ENCODE results near the gene STX7. TPM values are rescaled to one million over a fixed set of nuclear protein-coding genes. Genes with fewer than 3 reads are reported as not detected.

Gene STX7
- total RNA-seq, 1 experiment from 2014 or later = 25.6 TPM

GRCh38 chr6:132414322-132414721 lies 98.6 kb downstream of the STX7 start:
- no peak overlapping the region for H3K27ac Mint-ChIP-seq
- H3K4me3 Mint-ChIP-seq = no peak overlapping the region
- POLR2A ChIA-PET = no interaction called here
- H3K4me1 Mint-ChIP-seq = no peaks in the 10 kb centered on the region
- no peak for TF ChIP-seq USF2 (CRISPR knock-in tag; IDR thresholded peaks at IDR 0.05)
- TF ChIP-seq ZNF532 (CRISPR knock-in tag; IDR thresholded peaks at IDR 0.05; ENCODE audit: borderline replicate concordance) = no peak
- TF ChIP-seq SMAD4 (CRISPR knock-in tag; IDR thresholded peaks at IDR 0.05) = no peak
- no peak for TF ChIP-seq ZNF121 (CRISPR knock-in tag; IDR thresholded peaks at IDR 0.05)
- no peak for TF ChIP-seq ZNF281 (CRISPR knock-in tag; IDR thresholded peaks at IDR 0.05)
- no peak for DNase-seq (ENCODE audit: low spot score)
- peaks cover 7% of the 10 kb centered on the region; the same call in 1 of the 2 replicates for H3K36me3 Mint-ChIP-seq
- CTCF ChIA-PET = no interaction called here
- peaks cover 38% of the 10 kb centered on the region for H3K9me3 Mint-ChIP-seq
- ATAC-seq = no peak
- H3K27me3 Mint-ChIP-seq (ENCODE audit: low read depth) = no peaks in the 10 kb centered on the region

GRCh38 chr6:132413499-132413802 lies 99.5 kb downstream of the STX7 start:
- DNase-seq (ENCODE audit: low spot score) (no peak), ATAC-seq (no peak)
- H3K27me3 Mint-ChIP-seq (ENCODE audit: low read depth) = no peaks in the 10 kb centered on the region
- no peak overlapping the region for H3K27ac Mint-ChIP-seq
- peaks cover 31% of the 10 kb centered on the region for H3K9me3 Mint-ChIP-seq
- no peak overlapping the region for H3K4me3 Mint-ChIP-seq
- TF ChIP-seq IRF1 (CRISPR knock-in tag; IDR thresholded peaks at IDR 0.05) (no peak), TCF7 (CRISPR knock-in tag; IDR thresholded peaks at IDR 0.05; ENCODE audit: low read depth) (no peak), PREB (CRISPR knock-in tag; IDR thresholded peaks at IDR 0.05; ENCODE audit: borderline replicate concordance) (no peak), ZNF396 (CRISPR knock-in tag; IDR thresholded peaks at IDR 0.05; ENCODE audit: borderline replicate concordance) (no peak), FOXP1 (CRISPR knock-in tag; IDR thresholded peaks at IDR 0.05; ENCODE audit: borderline replicate concordance) (no peak), ZSCAN18 (CRISPR knock-in tag; IDR thresholded peaks at IDR 0.05) (no peak), ZNF532 (CRISPR knock-in tag; IDR thresholded peaks at IDR 0.05; ENCODE audit: borderline replicate concordance) (no peak), FOXP4 (CRISPR knock-in tag; IDR thresholded peaks at IDR 0.05) (no peak), TEAD1 (CRISPR knock-in tag; IDR thresholded peaks at IDR 0.05) (no peak)
- CTCF ChIA-PET = no interaction called here
- peaks cover 7% of the 10 kb centered on the region; the same call in 1 of the 2 replicates for H3K36me3 Mint-ChIP-seq
- POLR2A ChIA-PET = no interaction called here
- no peaks in the 10 kb centered on the region for H3K4me1 Mint-ChIP-seq

All from WTC11 (cell line).